Endothelial cell of hepatic sinusoid (primary cell): ENCODE data around the gene KRT33B.
"Not testable (repeated sequence)": the region's sequence is repeated elsewhere in the genome, so short reads cannot be mapped to it uniquely, and the experiment has no call there.

Source experiments
- in situ Hi-C: cut with HindIII; loops from 2 replicates; pipeline ENCODE4 v1.10.0; 2017; ENCODE audit warnings: low sequenced_read_pairs

KRT33B gene

GRCh38 chr17:41350381-41350878 is 19.2 kb downstream of the KRT33B start, which contains the start of gene KRT33A:
Gene KRT33A (minus strand): TSS chr17:41350828. CDS start chr17:41350767, 61 bp downstream.
- in situ Hi-C loops, result not testable (repeated sequence)

- in situ Hi-C loops, result no loop called here
These were observed 21.5 kb downstream of the KRT33B start for GRCh38 chr17:41347869-41348760.

GRCh38 chr17:41346421-41346820 is 23.2 kb downstream of the KRT33B start:
- in situ Hi-C loops, result not testable (repeated sequence)

GRCh38 chr17:41345992-41346391 is 23.6 kb downstream of the KRT33B start:
- in situ Hi-C loops, result no loop called here

GRCh38 chr17:41343029-41343428 is 26.6 kb downstream of the KRT33B start:
- in situ Hi-C loops, result no loop called here

GRCh38 chr17:41340934-41341861 is 28.4 kb downstream of the KRT33B start:
- in situ Hi-C loops, result no loop called here

- in situ Hi-C loops, result no loop called here
These were observed 29.1 kb downstream of the KRT33B start for GRCh38 chr17:41340494-41340893.

- in situ Hi-C loops, result no loop called here
These were observed 29.9 kb downstream of the KRT33B start for GRCh38 chr17:41339571-41340172.

- in situ Hi-C loops, result no loop called here
These were observed 30.6 kb downstream of the KRT33B start for GRCh38 chr17:41338961-41339485.

GRCh38 chr17:41335747-41336146 is 33.9 kb downstream of the KRT33B start:
- in situ Hi-C loops, result no loop called here

GRCh38 chr17:41334385-41335305 is 35.0 kb downstream of the KRT33B start:
- in situ Hi-C loops, result no loop called here

GRCh38 chr17:41333836-41334235 is 35.8 kb downstream of the KRT33B start:
- in situ Hi-C loops, result no loop called here

GRCh38 chr17:41333098-41333497 is 36.5 kb downstream of the KRT33B start:
- in situ Hi-C loops, result no loop called here

- in situ Hi-C loops, result no loop called here
These were observed 37.4 kb downstream of the KRT33B start for GRCh38 chr17:41332239-41332638.

GRCh38 chr17:41331606-41332005 is 38.0 kb downstream of the KRT33B start:
- in situ Hi-C loops, result no loop called here

GRCh38 chr17:41329279-41329948 is 40.2 kb downstream of the KRT33B start:
- in situ Hi-C loops, result no loop called here

- in situ Hi-C loops, result no loop called here
These were observed 41.4 kb downstream of the KRT33B start for GRCh38 chr17:41328207-41328606.

- in situ Hi-C loops, result no loop called here
These were observed 42.0 kb downstream of the KRT33B start for GRCh38 chr17:41327411-41328120.
